HG03571 (cell line): ENCODE measurements around the gene ZDHHC7.

Source experiments
- ATAC-seq: cut with Tn5 transposase; IDR thresholded peaks from one replicate; pipeline ENCODE4 v1.9.1; 2021; ENCODE audit not compliant: unreplicated experiment

Gene ZDHHC7

GRCh38 chr16:85025781-85026653, 14.7 kb upstream of the ZDHHC7 start:
- no peak for ATAC-seq

DNA sequence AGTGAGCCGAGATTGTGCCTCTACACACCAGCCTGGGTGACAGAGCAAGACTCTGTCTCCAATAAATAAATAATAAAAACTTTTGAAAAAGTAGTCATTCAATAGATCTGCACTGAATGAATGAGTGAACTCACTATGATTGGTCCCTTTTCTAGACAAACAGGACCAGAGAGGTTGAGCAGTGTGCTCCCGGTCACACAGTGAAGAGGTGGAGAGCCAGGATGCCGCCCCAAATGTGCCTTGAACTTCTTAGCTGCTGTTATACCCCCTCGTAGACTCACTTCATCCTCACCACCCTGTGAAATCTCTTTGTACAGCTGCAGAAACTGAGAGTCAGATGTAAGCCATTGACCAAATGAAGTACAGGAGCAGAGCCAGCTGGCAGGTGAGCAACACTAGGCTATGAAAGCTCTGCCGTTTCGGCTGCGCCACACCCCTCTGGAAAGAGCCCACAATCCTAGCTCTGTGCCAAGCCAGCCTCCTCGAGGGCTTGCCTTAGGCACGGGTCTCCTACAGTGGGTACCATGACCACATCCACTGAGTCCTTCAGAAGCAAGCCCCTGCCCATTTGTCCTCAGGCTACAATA, 8.4 kb upstream of the ZDHHC7 start:
- ATAC-seq = no peak

GRCh38 chr16:85018529-85019236, 7.3 kb upstream of the ZDHHC7 start:
- ATAC-seq = no peak

DNA sequence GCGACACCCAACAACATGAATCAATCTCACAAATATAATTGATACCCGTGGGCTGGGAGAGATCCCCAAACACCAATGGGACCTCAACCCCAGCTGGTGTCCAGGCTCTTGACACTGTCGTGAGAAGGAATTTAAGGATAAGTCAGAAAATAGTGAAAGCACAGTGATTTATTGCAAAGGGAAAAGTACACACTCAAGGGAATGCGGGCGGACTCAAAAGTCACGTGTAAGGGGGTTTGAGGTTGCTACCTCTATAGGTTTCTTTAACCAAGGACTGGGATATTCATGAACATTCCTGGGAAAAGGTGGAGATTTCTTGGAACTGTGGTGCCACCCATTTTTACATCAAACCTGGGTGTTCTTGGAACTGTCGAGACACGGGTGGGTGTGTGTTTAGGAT, 6.3 kb upstream of the ZDHHC7 start:
- ATAC-seq = no peak

DNA sequence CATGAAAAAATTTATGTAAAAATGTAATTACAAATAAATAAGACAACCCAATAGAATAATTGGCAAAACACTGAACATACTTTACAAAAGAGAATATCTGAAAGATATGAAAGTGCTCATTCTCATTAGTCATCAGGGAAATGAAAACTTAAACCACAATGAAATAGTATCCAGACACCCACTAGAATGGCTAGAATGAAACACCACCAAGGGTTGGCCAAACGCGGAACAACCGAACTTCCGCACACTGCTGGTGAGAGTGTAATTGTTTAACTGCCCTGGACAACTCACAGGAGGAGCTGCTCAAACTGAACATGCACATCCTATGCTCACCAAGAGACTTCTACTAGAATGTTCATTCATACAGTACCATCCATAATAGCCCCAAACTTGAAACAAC, 5.8 kb upstream of the ZDHHC7 start:
- ATAC-seq = no peak

- ATAC-seq = no peak
These were observed 4.3 kb upstream of the ZDHHC7 start for GRCh38 chr16:85015481-85016187.

- ATAC-seq = no peak
These were observed 3.0 kb upstream of the ZDHHC7 start for GRCh38 chr16:85014311-85014710.

DNA sequence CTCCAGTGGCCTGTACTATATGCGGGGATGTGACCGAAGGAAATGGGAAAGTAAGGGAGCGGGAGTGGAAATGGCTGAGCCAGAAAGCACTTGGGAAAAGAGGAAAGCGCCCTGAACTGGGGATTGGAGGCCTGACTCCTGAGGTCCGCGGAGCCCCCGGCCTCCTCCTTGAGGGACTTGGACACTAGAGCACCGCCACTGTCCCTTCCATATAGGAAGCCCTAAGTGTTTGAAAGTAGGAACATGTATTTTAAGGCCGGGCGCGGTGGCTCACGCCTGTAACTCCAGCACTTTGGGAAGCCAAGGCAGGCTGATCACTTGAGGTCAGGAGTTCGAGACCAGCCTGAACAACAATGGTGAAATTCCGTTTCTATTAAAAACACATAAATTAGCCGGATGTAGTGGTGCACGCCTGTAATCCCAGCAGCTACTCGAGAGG, 530 bp upstream of the ZDHHC7 start:
- no peak for ATAC-seq

DNA sequence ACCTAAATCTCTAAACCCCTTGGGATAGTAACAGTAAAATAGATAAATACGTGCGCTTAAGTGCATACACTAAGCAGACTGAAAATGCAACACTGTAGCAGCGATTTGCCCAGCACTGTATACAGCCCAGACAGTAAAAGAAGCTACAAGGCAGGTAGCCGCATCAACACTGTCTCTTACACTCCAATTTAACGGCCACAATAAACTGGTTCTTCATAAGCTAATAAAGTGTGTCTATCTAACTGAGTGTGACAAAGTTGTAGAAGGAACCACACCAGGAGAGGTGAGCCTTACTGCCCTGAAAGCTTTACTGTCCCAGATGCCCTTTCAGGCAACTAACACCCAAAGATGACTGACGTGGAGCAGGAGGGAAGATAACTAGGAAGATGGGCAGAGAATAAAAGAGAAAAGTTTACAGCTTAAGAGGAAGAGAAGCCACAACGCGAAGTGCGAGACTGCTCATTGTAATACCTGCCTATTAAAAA, 847 bp downstream of the ZDHHC7 start:
- no peak for ATAC-seq

DNA sequence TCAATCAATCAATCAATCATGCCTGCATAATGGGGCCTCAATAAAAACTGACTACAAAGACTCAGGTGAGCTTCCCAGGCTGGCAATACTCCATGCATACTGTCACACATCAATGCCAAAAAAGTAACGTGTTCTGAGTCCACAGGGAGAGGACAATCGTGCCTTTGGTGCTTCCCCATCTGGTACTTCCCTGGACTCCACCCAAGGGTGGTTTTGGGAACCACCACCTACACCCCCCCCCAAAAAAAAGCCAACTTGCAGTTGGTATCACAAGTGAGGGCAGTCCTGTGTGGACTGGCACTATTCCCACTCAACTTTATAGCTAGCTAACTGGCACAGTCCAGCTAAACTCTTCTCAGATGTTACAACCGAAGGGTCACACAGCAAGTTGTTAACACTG, 3.1 kb downstream of the ZDHHC7 start:
- ATAC-seq = no peak

- no peak for ATAC-seq
These were observed 3.7 kb downstream of the ZDHHC7 start for GRCh38 chr16:85007496-85008214.

GRCh38 chr16:85006639-85007038, 4.7 kb downstream of the ZDHHC7 start:
- no peak for ATAC-seq

DNA sequence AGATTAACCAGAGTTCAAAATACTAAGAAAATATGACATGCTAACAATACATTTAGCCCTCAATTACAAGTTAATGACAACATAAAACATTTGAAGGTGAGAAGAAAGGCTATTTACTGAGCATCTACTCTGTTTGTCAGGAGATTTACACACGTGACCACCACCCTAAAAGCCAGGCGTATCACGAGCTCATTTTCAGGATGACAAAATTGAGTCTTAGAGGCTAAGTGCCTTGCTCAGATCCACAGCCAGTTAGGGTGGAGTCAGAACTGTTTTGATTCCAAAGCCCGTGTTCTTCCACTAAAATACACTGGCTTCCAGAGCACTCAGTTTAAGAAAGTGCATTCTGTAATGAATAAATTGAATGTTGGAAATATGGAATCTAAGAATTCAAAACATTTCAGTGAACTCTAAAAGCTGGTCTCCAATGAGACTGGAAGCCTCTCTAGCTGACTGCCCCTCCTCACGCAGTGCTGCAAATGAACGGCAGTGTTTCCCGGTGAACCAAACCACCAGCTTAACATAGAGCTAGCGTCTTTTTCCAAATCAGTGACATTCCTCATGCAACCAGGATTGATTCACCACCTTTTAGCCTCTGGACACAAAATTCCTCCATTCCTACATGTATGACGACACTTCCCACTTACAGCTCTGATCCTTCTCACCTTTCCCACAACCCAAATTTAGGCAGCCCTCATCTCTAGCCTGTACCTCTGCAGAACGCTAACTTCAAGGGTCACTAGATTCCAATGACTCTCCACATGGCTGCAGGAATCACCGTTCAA, 5.9 kb downstream of the ZDHHC7 start:
- no peak for ATAC-seq

- no peak for ATAC-seq
These were observed 6.6 kb downstream of the ZDHHC7 start for GRCh38 chr16:85004587-85005205.

- ATAC-seq = no peak
These were observed 7.4 kb downstream of the ZDHHC7 start for GRCh38 chr16:85003725-85004586.

DNA sequence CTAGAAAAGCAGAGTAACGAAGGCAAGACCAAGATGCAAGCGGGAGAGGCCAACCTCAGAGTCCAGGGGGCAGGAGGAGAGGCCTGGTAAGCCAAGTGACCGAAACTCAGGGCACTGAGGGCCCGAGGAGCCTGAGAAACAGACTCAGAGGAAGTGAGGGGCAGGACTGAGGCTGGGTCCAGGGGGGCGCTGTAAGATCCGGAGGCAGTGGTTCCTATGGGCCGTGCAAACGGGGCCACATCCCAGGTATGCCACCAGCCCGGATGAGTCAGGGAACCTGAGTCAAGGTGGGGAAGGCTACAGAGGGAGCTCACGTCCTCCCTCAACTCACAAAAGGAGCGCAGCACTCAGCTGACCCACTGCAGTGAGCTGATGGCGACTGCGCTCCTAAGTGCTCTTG, 8.3 kb downstream of the ZDHHC7 start:
- ATAC-seq = no peak

DNA sequence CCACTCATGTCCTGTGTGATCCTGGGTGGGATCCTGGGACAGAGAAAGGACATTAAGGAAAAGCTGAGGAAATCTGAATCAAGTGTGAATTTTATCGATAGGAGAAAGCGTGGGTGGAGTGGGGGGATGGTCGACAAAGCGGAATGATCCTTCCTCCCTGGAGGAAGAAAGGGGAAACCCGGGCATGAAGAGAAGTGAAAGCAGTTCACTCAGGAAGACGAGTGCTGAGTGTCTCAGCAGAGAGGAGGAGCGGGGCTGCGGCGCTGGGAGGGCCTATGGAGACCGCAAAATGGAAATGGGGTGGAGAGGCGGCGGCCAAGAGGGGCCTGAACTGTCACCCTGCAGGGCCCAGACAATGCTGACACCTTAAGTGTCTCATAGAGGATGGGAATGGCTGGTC, 8.7 kb downstream of the ZDHHC7 start:
- no peak for ATAC-seq

DNA sequence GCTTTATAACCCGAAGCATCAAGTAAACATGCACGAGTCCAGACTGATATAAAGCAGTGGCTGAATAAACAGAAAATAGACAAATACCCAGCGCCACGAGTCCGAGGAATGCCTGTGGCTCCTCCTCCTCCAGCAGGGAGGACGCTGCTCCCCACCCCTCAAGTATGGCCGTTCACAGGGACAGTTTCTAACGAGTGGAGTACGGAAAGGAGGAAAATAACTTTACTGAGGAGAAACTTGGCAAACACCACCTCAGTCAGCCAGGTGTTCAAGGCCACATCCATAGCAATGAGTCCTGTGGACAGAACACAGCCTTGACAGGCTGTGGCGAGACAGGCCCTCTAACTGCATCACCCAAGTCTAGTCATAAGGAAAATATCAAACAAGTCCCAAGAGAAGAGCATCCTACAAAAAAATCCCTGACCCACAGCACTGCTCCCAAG, 9.2 kb downstream of the ZDHHC7 start:
- no peak for ATAC-seq
